GM18498 (cell line): ENCODE results near the gene LMX1B.

ENCODE experiments used
- ATAC-seq: cut with Tn5 transposase; IDR thresholded peaks from one replicate; pipeline ENCODE4 v1.9.1; 2021; ENCODE audit warnings: mild to moderate bottlenecking, moderate library complexity; ENCODE audit not compliant: unreplicated experiment

The LMX1B gene

DNA sequence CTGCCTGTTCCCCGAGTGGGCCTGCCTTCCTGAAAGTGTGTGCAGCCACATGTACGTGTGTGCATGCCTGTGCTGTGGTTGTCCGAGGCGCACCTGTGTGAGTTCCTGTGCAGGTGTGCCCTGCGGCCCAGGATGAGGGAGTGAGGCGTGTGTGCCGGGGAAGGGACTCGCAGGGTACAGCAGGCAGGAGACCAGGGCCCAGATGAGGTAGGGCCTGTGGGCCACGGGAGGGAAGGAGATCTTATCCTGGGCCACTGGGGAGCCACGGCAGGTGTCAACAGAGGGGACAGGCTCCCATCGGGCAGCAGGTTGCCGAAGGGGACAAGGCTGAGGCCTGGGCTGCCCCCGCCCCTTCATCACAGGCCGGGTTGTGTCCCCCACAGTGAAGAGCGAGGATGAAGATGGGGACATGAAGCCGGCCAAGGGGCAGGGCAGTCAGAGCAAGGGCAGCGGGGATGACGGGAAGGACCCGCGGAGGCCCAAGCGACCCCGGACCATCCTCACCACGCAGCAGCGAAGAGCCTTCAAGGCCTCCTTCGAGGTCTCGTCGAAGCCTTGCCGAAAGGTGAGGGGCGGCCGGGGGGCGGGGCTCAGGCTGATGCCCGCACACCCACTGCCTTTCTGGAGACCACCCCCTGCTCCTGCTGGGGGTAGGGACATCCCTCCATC lies 79.2 kb downstream of the LMX1B start:
- no peak for ATAC-seq

DNA sequence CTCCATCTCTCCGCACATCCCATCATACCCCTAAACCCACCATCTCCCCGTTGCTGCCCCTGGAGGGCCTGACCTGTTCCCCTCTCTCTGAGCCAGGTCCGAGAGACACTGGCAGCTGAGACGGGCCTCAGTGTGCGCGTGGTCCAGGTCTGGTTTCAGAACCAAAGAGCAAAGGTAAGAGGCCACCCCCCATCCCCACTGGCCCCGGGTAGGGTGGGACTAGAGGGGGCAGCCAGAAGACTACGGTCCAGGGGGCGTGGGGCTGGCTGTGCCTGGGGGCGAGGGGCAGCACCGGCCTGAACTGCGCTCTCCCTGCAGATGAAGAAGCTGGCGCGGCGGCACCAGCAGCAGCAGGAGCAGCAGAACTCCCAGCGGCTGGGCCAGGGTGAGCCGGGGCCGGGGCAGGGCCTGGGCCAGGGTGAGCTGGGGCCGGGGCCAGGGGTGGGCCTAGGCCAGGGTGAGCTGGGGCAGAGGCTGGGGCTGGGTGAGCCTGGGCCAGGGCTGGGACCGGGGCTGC lies 79.8 kb downstream of the LMX1B start:
- ATAC-seq = no peak

DNA sequence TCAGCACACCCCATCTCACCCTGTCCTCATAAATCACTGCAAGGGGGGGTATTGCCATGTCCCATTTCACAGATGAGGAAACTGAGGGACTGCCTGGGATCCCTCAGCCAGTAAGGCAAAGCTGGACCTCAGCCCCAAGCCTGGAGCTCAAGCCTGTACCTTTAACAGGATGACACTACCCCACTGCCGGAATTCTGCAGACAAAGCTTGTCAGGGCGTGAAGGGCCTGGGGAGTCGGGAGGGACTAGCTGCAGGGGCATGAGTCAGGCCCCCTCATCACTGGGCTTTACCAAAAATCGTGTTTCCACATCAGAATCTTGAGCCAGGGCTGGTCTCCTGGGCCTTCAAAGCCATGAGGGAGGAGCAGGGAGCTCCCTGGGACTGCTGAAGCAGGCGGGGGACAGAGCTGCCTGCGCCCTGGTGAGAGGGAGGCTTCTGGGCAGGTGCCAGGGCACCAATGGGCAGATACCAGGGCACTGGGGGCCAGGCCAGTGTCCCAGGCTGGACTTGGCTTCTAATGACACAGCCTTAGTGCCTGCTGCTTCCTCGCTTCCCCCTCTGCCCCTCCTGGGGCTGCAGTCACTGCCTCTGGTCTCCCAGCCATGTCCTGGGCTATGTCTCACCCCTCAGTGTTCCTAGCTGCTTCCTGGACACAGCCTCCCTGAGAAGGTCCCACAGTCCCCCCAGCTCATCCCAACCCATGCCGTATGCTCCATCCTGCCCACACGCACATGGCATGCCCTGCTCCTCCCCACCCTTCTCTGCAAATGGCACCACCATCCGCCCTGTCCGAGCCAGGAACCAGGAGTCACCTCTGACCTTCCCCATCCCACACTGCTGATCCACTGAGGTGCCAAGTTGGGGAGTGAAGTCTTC lies 80.7 kb downstream of the LMX1B start:
- no peak for ATAC-seq

DNA sequence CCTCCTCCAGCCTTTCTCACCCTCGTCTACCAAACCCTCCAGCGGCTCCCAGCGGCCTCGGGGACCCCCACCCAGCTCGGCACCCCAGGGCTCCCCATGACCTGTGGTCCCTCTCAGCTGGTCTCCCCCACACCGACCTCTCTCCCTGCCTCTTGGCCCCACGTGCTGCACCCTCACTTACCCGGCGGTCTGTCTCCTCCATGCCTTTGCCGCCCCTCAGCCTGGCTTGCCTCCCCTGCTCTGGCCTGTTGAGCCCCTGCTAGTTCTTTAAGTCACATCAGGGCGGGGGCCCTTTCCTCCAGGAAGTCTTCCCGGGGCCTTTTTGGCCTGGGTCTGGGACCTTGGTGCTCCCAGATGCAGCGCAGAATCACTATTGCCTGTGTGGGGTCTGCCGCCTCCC lies 81.5 kb downstream of the LMX1B start:
- ATAC-seq = no peak

DNA sequence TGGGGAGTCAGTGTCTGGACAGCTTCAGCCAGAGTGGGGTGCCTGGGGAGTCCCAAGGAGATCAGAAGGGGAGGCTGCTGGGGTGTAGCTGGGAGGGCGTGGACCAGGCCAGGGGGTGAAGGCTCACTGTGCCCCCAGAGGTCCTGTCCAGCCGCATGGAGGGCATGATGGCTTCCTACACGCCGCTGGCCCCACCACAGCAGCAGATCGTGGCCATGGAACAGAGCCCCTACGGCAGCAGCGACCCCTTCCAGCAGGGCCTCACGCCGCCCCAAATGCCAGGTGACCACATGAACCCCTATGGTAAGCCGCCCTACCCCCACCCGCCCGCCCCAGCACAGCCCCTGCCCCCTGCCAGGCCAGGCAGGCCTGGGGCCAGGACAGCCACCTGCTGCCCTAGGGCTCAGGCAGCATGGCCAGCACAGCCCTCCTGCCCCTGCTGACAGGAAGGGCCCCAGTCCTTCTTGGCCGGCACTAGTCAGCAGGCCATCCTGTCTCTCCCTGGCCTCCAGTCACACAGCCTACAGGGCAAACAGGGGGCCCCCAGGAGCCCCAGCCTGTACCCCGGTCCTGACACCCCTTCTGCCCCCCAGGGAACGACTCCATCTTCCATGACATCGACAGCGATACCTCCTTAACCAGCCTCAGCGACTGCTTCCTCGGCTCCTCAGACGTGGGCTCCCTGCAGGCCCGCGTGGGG lies 82.1 kb downstream of the LMX1B start:
- no peak for ATAC-seq

DNA sequence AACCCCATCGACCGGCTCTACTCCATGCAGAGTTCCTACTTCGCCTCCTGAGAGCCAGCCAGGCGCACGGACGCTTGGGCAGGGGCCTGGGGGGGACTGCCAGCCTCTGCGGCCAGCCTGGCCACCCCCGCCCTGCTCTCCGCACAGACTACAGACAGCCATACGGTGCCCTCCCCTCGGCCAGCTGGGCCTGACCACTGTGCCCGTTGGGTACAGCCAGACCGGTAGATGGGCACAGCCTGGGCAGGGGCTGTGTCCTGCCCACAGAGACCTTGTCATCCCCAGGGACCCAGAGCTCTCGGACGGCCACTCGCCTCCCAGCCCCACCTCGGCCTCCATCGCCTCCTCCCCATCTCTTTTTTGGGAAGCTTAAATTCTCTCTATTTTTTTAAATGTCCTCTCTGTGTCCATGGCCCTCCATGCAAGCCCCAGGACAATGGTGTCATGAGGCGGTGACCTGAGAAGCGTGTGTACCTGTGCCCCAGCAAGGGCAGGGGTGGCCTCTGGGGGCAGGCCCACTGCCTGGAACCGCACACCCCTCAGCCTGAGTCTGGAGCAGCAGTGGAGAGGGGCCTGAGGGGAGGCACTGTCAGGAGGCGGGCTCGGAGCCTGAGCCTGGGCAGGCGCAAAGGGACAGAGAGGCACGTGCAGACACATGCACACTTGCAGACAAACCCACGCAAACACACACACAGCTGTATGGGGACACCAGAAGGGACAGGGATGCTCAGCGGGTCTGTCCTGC lies 82.8 kb downstream of the LMX1B start:
- no peak for ATAC-seq

DNA sequence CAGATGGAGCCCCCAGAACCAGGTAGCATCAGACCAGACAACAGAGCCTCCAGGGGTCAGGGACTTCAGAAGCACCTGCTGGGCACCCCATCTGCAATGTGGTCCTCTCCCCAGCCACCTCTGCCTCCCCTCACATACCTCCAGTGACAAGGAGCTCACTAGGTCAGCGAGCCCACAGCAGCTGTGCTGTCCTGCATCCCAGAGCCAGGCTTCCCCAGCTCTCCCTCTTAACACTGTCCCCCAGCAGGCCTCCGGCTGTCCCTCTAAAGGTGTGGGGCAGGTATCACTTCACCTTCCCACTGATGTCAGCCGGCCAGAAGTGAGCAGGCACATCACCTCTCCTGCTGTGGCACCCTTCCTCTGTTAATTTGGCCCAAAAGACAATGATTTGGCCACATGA lies 83.6 kb downstream of the LMX1B start:
- ATAC-seq = no peak

DNA sequence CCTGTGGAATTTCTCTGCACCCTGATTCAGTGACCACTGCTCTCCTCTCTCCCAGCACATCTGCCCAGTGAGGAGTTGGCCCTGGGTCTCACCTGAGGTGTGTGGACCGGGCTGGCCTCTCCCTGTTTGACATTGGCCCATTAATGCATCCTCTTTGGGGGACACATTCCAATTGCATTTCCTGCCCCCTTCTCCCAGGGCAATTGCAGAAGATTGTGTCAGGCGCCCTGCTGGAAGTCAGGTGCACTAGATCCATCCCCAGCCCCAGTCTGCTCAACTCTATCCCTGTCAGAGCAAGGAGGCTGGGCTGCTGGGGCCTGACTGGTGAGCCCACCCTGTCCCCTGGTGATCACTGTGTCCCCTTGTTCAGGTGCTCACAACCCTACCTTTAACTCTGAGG lies 84.5 kb downstream of the LMX1B start:
- no peak for ATAC-seq

DNA sequence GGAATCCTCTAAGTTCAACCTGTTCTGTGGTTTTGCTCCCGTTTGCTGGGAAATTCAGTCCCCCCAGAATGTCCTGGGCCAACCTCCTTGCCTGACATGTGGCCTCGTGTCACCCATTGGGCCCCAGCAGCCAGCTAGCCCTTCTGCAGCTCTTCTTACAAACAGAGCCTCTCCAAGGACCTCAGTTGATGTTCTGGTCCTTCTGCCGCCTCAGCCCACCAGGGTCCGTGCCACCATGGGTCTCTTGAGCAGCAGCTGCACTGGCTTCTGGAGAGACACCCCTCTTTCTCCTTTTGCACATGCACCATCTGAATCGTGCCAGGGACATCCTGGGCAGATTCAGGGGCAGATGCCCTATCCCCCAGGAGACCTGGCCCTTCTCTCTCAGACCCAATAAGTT lies 85.0 kb downstream of the LMX1B start:
- no peak for ATAC-seq

DNA sequence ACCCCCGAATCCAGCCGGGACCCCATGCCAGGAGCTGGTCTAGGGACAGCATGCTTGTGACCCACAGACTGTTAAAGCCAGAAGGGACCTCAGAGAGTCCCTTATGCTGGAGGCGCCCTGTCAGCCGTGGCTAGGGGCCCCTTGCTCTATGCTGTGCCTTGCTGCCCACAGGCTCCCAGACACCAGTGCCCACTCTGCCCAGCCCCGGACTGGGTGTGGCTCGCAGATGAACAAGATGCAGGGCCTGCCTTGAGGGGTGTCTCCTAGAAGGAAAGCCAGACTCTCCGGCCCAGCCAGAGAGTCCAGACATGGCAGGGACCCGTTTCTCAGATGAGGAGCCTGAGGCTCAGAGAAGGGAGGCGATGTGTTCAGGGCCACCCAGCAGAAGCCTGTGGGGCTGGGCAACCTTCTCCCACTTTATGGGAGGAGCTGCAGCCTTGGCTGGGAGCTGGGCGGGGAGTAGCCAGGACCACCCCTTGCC lies 85.7 kb downstream of the LMX1B start:
- no peak for ATAC-seq

DNA sequence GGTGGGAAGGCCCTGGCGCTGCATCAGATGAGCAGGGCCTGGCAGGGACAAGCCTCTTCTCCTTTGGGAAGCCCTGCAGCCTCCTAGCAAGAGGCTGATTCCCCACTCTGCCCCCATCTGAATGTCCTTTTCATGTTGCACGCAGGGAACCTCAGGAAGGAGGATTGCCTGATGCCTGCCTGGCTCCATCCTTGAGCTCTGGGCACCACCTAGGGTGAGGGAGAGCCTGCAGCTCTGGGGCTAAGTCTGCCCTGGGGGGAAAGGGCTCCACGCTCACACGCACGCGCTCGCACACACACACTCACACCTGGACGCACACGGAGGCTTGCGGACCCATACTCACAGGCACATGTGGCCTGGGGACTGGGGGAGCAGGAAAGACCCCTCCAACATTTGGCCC lies 86.6 kb downstream of the LMX1B start:
- no peak for ATAC-seq

DNA sequence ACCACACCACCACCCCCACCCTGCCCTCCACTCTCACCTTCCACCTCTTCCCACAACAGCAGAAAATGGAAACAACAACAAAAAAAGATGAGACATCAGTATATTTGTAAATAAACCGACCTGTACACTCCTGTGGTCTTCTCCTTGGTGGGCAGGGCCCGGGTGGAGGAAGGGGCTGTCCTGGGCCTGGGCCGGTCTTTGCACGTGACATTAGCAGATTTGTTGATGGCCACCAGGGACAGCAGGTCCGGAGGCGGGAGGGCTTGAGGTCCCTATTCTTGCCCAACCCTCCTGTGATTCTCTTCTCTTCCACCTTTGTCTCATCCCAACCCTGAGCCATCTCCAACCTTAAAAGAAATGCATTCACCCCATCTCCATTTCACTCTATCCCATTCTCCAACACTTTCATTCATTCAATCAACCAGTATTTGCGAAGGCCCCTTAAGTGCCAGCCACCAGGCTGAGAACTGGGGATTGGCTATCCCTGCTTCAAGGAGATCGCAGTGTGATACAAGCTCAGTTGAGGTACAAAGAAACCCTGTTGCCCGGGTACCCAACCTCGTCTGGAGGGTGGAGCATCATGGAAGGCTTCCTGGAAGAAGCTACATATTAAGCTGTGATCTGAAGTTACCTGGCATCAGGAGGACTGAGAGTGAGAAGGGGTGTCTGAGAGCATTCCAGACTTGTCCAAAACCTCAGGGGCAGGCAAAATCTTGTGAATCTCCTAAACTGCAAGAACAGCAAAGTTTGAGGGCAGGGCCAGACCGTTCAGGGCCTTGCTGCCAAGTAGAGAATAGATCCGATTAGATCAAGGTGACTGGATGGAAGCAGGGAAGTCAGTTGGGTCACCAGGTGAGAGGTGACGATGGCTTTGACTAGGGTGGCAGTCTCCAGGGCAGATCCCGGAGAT lies 87.4 kb downstream of the LMX1B start:
- no peak for ATAC-seq

DNA sequence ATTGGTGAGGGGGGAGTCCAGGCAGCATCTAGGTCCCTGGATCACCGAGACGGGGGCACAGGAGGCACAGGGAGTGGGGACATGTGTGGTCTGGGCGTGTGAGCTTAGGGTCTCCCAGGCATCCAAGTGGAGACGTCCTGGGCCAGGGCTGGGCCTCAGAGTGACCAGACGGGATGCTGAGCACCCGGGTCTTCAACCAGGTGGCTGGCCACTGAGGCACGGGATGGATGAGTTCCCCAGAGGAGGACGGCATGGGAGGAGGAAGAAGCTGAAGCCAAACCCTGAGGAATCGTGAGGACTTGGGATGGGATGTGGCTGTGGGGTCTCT lies 88.0 kb downstream of the LMX1B start:
- no peak for ATAC-seq

DNA sequence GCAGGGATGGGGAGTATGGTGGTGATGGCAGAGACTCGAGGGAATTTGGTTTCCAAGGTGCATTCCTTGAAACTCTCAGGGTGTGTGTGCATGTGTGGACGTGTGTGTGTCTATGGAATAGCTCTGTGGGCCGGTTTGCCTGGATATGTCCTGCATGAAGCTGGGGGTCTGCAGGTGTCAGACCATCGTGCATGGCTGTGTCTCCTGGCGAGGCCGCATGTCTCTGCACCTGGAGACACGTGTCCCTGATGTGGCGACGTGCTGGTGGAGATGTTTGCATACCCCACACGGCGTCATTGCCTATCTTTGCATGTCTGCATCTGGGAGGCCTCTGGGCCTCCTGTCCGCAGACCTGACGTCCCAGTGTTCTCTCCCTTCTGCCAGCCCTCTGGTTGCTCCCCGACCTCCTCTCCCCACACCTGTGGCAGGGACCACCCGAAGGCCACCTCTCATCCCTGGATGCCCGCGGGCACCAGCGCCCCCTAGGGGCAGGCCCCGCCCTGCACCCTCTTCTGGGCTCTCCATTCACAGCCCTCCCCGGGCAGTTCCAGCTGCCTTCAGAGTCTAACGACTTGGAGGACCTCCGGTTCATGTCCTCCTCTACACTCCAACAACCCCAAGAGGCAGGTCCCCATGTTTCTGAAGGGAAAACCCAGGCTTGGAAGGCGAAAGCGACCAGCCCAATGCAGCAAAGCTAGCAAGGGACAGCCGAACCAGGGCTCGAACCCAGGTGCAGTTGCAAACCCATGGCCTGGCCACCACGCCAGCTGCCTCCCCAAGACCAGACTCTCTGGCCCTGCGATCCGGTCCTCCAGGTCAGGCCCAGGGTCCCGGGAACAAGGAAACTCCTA lies 88.6 kb downstream of the LMX1B start:
- no peak for ATAC-seq

DNA sequence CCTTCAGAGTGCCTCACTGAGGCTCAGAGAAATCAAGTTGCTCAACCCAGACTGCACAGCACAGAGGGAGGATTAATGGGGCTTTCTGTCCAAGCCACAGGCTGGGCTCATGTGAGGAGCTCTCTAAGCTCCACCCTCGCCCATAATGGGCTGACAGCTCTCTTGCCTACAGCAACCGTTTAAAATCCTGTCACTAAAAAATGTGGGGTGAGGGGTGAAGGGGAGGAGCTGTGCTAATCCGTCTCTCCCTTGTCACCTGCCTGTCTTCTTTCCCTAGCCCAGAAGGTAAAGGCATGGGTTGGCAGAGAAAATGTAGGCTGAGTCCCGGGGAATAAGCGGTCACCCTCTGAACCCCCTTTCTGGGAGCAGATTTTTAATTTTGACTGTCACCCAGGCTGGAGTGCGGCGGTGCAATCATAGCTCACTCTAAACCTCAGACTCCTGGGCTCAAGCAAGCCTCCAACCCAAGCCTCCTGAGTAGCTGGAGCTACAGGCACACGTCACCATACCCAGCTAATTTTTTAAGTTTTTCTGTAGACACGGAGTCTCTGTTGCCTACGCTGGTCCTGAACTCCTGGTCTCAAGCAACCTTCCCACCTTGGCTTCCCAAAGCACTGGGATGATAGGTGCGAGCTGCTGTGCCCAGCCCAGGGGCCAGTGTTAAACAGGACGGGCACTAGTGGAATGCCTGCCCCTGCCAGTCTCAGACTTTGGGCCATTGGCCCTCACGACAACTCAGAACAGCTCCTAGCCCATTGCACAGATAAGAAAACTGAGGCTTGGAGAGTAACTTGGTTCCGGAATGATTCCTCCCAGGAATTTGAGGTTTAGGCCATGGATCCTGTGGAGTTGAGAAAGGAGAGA lies 89.5 kb downstream of the LMX1B start:
- ATAC-seq = no peak

DNA sequence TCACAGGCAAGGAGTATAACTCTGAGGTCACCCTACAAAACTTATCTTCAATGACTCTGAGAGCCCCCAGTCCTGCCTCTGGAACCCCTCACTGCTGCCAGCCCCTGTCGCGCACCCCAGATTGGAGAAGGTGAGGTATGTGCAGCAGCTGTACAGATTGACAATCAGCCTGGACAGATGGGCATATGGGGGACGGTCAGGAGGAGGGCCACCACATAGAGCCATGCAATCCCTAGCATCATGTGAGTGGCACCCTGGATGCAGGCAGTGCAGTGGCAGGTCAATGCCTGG lies 90.1 kb downstream of the LMX1B start:
- no peak for ATAC-seq

DNA sequence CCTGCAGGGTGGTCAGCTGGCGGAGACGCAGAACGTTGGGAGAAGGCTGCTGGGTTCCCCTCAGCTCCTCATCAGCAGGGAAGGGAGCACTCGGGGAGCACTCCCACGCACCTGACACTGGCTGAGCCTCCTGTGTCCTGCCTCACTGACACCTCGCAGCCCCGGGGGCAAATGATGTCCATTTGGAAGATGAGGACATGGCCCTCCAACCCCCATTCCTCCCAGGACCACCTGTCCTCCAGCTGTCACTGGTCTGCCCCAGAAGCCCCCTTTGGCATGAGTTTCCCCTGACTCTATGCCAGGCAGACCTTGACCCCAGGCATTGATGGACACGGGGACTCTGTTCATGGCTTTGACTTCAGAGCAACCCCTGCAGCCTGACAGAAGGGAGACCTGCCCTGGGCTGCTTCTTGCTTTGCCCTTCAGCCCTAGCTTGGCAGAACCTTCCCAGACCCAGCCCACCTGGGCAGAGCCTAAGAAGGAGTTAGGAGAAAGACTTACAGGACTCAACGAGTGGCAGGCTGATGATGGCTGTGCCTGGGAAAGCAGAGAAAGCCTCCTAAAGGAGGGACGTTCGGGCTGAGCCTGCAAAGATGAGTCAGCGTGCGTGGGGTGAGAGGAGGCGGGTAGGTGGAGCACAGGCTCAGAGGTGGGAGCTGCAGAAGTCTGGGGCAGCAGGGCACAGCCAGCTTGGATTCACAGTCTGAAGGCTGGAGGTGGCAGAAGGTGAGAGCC lies 90.6 kb downstream of the LMX1B start:
- ATAC-seq = no peak
